Measurements from ENCODE around the gene ZG16B.
A peak's percentile ranks its signal among the peaks of the same experiment; 100 is the strongest.

Gene ZG16B

DNA sequence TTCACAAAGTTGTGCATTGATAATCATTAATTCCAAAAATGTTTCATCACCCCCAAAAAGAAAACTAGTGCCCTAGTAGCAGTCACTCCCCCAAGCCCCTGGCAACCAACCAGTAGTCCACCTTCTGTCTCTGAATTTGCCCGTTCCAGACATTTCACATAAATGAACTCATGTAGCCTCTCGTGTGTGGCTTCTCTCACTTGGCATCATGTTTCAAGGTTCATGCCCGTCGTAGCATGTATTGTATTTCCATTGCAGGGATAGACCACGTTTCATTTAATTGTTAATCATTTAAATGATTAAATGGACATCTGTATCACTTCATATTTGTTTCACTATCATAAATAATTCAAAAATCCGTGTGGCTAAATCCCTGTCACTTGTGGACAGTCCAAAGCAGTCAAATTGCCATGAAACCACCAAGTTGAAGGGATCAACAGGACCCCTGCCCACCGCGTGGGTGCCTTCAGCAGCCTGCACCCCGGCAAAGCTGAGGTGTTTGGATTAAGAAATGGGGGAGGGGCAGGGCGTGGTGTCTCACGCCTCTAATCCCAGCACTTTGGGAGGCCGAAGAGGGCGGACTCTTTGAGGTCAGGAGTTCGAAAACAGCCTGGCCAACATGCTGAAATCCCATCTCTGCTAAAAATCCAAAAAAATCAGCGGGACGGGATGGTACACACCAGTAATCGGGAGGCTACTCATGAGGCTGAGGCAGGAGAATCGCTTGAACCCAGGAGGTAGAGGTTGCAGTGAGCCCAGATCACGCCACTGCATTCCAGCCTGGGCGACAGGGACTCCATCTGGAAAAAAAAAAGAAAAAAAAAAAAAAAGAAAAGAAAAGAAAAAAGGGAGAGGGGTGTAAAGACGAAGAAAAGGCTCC lies 44.2 kb downstream of the ZG16B start:
- DNase-seq, result no peak

DNA sequence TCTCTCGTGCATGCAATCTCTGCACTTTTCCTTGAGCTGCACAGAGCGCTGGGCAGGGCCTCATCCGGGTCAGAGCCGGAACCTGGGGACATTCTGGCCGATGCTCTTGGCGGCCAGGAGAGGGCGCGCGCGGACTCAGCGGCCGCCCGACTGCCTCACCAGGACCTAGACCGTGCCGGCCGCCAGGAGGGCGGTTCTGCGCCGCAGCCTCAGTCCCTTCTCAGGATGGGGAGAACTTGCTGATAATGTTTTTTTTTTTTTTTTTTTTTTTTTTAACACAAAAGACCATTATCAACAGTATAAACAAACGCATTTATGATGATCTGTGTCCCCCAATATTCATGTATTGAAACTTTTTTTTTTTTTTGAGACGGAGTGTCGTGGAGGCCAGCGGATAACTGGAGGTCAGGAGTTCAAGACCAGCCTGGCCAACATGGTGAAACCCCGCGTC lies 44.8 kb downstream of the ZG16B start:
- DNase-seq, result peak; percentile 83

DNA sequence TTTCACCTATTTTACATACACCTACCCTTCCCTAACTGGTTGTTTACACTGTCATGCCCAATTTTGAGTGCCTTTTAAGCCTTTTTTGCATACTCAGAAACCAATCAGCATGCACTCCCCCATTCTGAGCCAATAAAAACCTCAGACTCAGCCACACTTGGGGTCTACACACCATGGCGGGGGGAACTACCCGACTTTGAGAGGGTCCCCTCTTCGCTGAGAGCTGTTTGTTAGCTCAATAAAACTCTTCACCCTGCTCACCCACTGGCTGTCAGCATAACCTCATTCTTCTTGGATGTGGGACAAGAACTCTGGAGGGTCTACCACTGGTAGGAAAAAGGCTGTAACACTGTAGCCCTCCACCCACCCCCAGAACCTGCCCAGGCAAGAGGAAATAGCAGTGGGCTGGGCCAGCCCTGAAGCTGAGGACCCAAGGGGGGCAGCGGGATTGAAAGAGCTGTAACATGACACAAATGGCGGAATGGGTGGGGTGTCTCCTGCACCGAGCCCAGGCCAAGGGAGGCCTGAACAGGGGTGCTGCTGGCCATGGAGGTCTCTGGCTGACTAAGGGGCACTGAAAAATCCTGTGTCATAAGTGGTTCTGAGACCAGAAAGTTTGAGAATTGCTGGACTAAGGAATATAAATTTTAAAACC lies 49.9 kb downstream of the ZG16B start:
- no peak for DNase-seq

All from activated CD4-positive, alpha-beta T cell treated with anti-CD3 and anti-CD28 coated beads, Interleukin-2, Interleukin-6, amounts not matched to agents 100 ng/mL and 50 ng/mL, durations not matched to agents 16 hours and 8 hours (primary cell).